K562 (cell line): Measurements from ENCODE around the gene RXRB. TPM values are rescaled to one million over a fixed set of nuclear protein-coding genes. Genes with fewer than 3 reads are reported as not detected.

Source experiments
- BMI1 ChIP-seq: fragments of 150-350 bp; IDR thresholded peaks from 2 replicates; pipeline ENCODE4 v1.6.1; 2014; ENCODE audit warnings: low read length
- CCNT2 ChIP-seq: IDR thresholded peaks from 2 replicates; pipeline ENCODE4 v1.6.1; 2011; ENCODE audit warnings: borderline replicate concordance, low read depth, mild to moderate bottlenecking, moderate library complexity, mixed read lengths, low read length; ENCODE audit not compliant: insufficient read length; ENCODE audit errors: extremely low read depth
- CSDE1 ChIP-seq, 2 experiments: fragments of 450-650 bp; IDR thresholded peaks; 2 replicates each; pipeline ENCODE4 v1.6.1; 2016; ENCODE audit warnings: mild to moderate bottlenecking in 1 of 2
- ETV5 ChIP-seq: sonication (generic); formaldehyde crosslinking; IDR thresholded peaks from 2 replicates; pipeline ENCODE4 v1.4.0; 2020; ENCODE audit warnings: low read depth, mild to moderate bottlenecking, missing genetic modification reagents
- FUS ChIP-seq: fragments of 200-400 bp; formaldehyde crosslinking; optimal IDR thresholded peaks from 2 replicates; pipeline ENCODE3; 2017; ENCODE audit warnings: low read depth, low read length
- GATA2 ChIP-seq: sonication (generic); formaldehyde crosslinking; IDR thresholded peaks from 2 replicates; pipeline ENCODE4 v1.4.0; 2020; ENCODE audit warnings: mild to moderate bottlenecking, missing genetic modification reagents
- ILF3 ChIP-seq: fragments of 450-650 bp; IDR thresholded peaks from 2 replicates; pipeline ENCODE4 v1.6.1; 2018; ENCODE audit warnings: antibody characterized with exemption, mild to moderate bottlenecking, moderate library complexity, borderline replicate concordance
- MBD2 ChIP-seq: sonication (generic); IDR thresholded peaks from 2 replicates; pipeline ENCODE4 v1.6.1; 2016; ENCODE audit warnings: low read depth, borderline replicate concordance
- MTA1 ChIP-seq: fragments of 450-650 bp; IDR thresholded peaks from 2 replicates; pipeline ENCODE4 v1.6.1; 2017; ENCODE audit warnings: borderline replicate concordance
- MTA3 ChIP-seq: fragments of 450-650 bp; formaldehyde crosslinking; IDR thresholded peaks from 2 replicates; pipeline ENCODE4 v1.6.1; 2017; ENCODE audit warnings: mild to moderate bottlenecking, borderline replicate concordance
- MXI1 ChIP-seq: IDR thresholded peaks from 2 replicates; pipeline ENCODE4 v1.6.1; 2011; ENCODE audit warnings: low read depth, mild to moderate bottlenecking, improper control_type of control experiment, low read length
- MYC ChIP-seq, 2 experiments: fragments of 250-450 bp in 1 of 2; sonication (Bioruptor Pico) in 1 of 2; IDR thresholded peaks; 2 replicates each; pipeline versions ENCODE4 v1.5.1 to v1.6.1; 2012 to 2021; ENCODE audit warnings: low read depth in 2 of 2, borderline replicate concordance in 1 of 2, improper control_type of control experiment in 1 of 2, low read length in 1 of 2, mild to moderate bottlenecking in 1 of 2, moderate library complexity in 1 of 2
- NKRF ChIP-seq: fragments of 450-650 bp; IDR thresholded peaks from 2 replicates; pipeline ENCODE4 v1.6.1; 2016; ENCODE audit warnings: borderline replicate concordance
- POLR2AphosphoS5 ChIP-seq: IDR thresholded peaks from 2 replicates; pipeline ENCODE4 v1.6.1; 2011; ENCODE audit warnings: mild to moderate bottlenecking, low read depth, low read length, moderate library complexity; ENCODE audit not compliant: control insufficient read depth, insufficient read depth
- POLR2H ChIP-seq: IDR thresholded peaks from 2 replicates; pipeline ENCODE4 v1.6.1; 2016; ENCODE audit warnings: missing genetic modification characterization, low read depth, mild to moderate bottlenecking, control low read depth, missing compliant biosample characterization, moderate library complexity
- SMARCB1 ChIP-seq: IDR thresholded peaks from 2 replicates; pipeline ENCODE4 v1.6.1; 2011; ENCODE audit warnings: improper control_type of control experiment, low read depth; ENCODE audit not compliant: insufficient read length
- SNAPC5 ChIP-seq: fragments of 250-450 bp; sonication (Bioruptor Pico); IDR thresholded peaks from 2 replicates; pipeline ENCODE4 v1.8.0; 2021; ENCODE audit warnings: moderate library complexity, mild to moderate bottlenecking, inconsistent platforms
- TGIF2 ChIP-seq: sonication (generic); formaldehyde crosslinking; IDR thresholded peaks from 2 replicates; pipeline ENCODE4 v1.8.1; 2022; ENCODE audit warnings: mild to moderate bottlenecking, missing genetic modification reagents, moderate library complexity
- TSC22D4 ChIP-seq: fragments of 450-650 bp; IDR thresholded peaks from 2 replicates; pipeline ENCODE4 v1.6.1; 2016; ENCODE audit warnings: missing genetic modification characterization, missing biosample characterization, control low read depth
- ZNF121 ChIP-seq: sonication (generic); formaldehyde crosslinking; conservative IDR thresholded peaks from 2 replicates; pipeline ENCODE4 v1.8.0; 2022; ENCODE audit warnings: missing genetic modification reagents
- ZNF133 ChIP-seq: fragments of 250-450 bp; sonication (Bioruptor Pico); IDR thresholded peaks from 2 replicates; pipeline ENCODE4 v1.4.0; 2020; ENCODE audit warnings: mild to moderate bottlenecking
- ZNF586 ChIP-seq: fragments of 450-650 bp; formaldehyde crosslinking; conservative IDR thresholded peaks from 2 replicates; pipeline ENCODE4 v1.4.0; 2020; ENCODE audit warnings: mild to moderate bottlenecking, moderate library complexity
- ZNF717 ChIP-seq: fragments of 250-450 bp; sonication (Bioruptor Pico); IDR thresholded peaks from 2 replicates; pipeline ENCODE4 v1.5.0; 2021
- ZNF785 ChIP-seq: fragments of 250-450 bp; sonication (Bioruptor Pico); IDR thresholded peaks from 2 replicates; pipeline ENCODE4 v1.4.0; 2020; ENCODE audit warnings: mild to moderate bottlenecking
- polyA plus RNA-seq, 8 experiments: library from polyadenylated mRNA; depleted of rRNA in 4 of 8; stranded (reverse) in 5 of 8; unstranded in 3 of 8; fragments of >200 nt; fragmentation: Nextera tagmentation in 2 of 8; fragmentation: Illumina TruSeq in 1 of 8; extraction: Ambion mirVana in 2 of 8; extraction: Trizol in 1 of 8; gene quantifications; 2 replicates each; pipeline versions ENCODE4 v1.2.1 to v1.2.3, GENCODE V29; 2011 to 2014; ENCODE audit warnings: inconsistent platforms in 1 of 8, missing spikeins in 1 of 8
- total RNA-seq, 7 experiments: library from RNA; depleted of rRNA in 6 of 7; stranded (reverse); fragments of >200 nt in 6 of 7; fragmentation: Illumina TruSeq in 2 of 7; extraction: Trizol in 2 of 7; gene quantifications; 2 replicates each; pipeline versions ENCODE4 v1.2.1 to v1.2.3, GENCODE V29; 2011 to 2021; ENCODE audit warnings: low replicate concordance in 1 of 7
- TF ChIP-seq, protein P1 (sequence below): fragments of 450-650 bp; IDR thresholded peaks from one replicate; pipeline ENCODE4 v1.6.1; 2018; ENCODE audit warnings: mild to moderate bottlenecking, moderate library complexity; ENCODE audit not compliant: partially characterized antibody

RXRB gene
- total and polyA plus RNA-seq, 9 of the 15 experiments (the other 6 are each of a cell fraction or from before 2014, with no cell fraction given), result 0.76 to 35.5 (median 18.4) TPM

- TF ChIP-seq ZNF586 (peak; percentile 41; the same call in 1 of the 2 replicates), FUS (no peak), MXI1 (peak; percentile 52; the same call in 1 of the 2 replicates), ZNF133 (CRISPR knock-in tag) (no peak), ZNF121 (CRISPR knock-in tag) (no peak), MTA1 (no peak), ILF3 (peak; percentile 42; the same call in 1 of the 2 replicates), SNAPC5 (no peak), CSDE1 (IDR thresholded peaks at IDR 0.05) (no peak), CCNT2 (peak; percentile 51), TSC22D4 (tag) (no peak), NKRF (peak; percentile 74; the same call in 1 of the 2 replicates), ZNF717 (peak; percentile 90; the same call in 1 of the 2 replicates), MYC (IDR thresholded peaks at IDR 0.05; ENCODE audit: low read depth, low read length) (0 out of 2 replicates have a peak, but pooled peaks have one; percentile 30), MYC (CRISPR knock-in tag; IDR thresholded peaks at IDR 0.05; ENCODE audit: borderline replicate concordance, low read depth) (no peak), BMI1 (no peak), POLR2AphosphoS5 (peak; percentile 84; the same call in 1 of the 2 replicates), ZNF785 (no peak), GATA2 (CRISPR knock-in tag) (no peak), MBD2 (peak; percentile 76), TGIF2 (CRISPR knock-in tag) (no peak), SMARCB1 (no peak), POLR2H (tag) (peak; percentile 33; the same call in 1 of the 2 replicates), ETV5 (CRISPR knock-in tag) (no peak), MTA3 (peak; percentile 63; the same call in 1 of the 2 replicates)
- TF ChIP-seq, protein P1, sequence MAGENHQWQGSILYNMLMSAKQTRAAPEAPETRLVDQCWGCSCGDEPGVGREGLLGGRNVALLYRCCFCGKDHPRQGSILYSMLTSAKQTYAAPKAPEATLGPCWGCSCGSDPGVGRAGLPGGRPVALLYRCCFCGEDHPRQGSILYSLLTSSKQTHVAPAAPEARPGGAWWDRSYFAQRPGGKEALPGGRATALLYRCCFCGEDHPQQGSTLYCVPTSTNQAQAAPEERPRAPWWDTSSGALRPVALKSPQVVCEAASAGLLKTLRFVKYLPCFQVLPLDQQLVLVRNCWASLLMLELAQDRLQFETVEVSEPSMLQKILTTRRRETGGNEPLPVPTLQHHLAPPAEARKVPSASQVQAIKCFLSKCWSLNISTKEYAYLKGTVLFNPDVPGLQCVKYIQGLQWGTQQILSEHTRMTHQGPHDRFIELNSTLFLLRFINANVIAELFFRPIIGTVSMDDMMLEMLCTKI, result no peak
Observed at GRCh38 chr6:33204415-33205190, 4.1 kb upstream of the RXRB start, which contains the start of gene HSD17B8 (continued).
